SK-N-SH (cell line): ENCODE measurements around the gene PPIL1.

ENCODE experiments used
- CTCF ChIP-seq: fragments of 200-600 bp; sonication (generic); IDR thresholded peaks from 2 replicates; pipeline ENCODE4 v1.6.1; 2017; ENCODE audit warnings: antibody characterized with exemption, mild to moderate bottlenecking, moderate library complexity
- FOXM1 ChIP-seq: IDR thresholded peaks from 2 replicates; pipeline ENCODE4 v1.4.0; 2012; ENCODE audit warnings: low read depth, mild to moderate bottlenecking
- JUND ChIP-seq: IDR thresholded peaks from 2 replicates; pipeline ENCODE4 v1.4.0; 2012
- POLR2AphosphoS5 ChIP-seq: IDR thresholded peaks from 2 replicates; pipeline ENCODE4 v1.6.1; 2012; ENCODE audit warnings: low read depth, low read length
- RAD21 ChIP-seq: IDR thresholded peaks from 2 replicates; pipeline ENCODE4 v1.6.1; 2012; ENCODE audit warnings: mild to moderate bottlenecking, low read length
- RCOR1 ChIP-seq: fragments of 150-350 bp; IDR thresholded peaks from 2 replicates; pipeline ENCODE4 v1.6.1; 2017; ENCODE audit warnings: antibody characterized with exemption, low read length
- SIN3A ChIP-seq: IDR thresholded peaks from 2 replicates; pipeline ENCODE4 v1.6.1; 2012; ENCODE audit warnings: low read depth, mild to moderate bottlenecking, low read length, moderate library complexity, borderline replicate concordance
- TCF12 ChIP-seq: IDR thresholded peaks from 2 replicates; pipeline ENCODE4 v1.4.0; 2012
- TEAD4 ChIP-seq: IDR thresholded peaks from 2 replicates; pipeline ENCODE4 v1.4.0; 2012; ENCODE audit warnings: mild to moderate bottlenecking, borderline replicate concordance; ENCODE audit not compliant: insufficient read depth

- TF ChIP-seq CTCF (no peak), RCOR1 (no peak), POLR2AphosphoS5 (no peak), TEAD4 (no peak), FOXM1 (no peak), TCF12 (no peak), RAD21 (no peak), SIN3A (no peak), JUND (no peak)
Measured at GRCh38 chr6:36847991-36848390, 26.6 kb downstream of the PPIL1 start.
